HG03565 (cell line): ENCODE results near the gene IGFBP5.

Source experiments
- ATAC-seq: cut with Tn5 transposase; IDR thresholded peaks from one replicate; pipeline ENCODE4 v1.9.1; 2021; ENCODE audit warnings: mild to moderate bottlenecking, moderate library complexity; ENCODE audit not compliant: unreplicated experiment

The IGFBP5 gene

GRCh38 chr2:216648105-216648504 lies 47.2 kb downstream of the IGFBP5 start:
- no peak for ATAC-seq

- ATAC-seq = no peak
Measured at GRCh38 chr2:216646116-216646515, 49.2 kb downstream of the IGFBP5 start.

DNA sequence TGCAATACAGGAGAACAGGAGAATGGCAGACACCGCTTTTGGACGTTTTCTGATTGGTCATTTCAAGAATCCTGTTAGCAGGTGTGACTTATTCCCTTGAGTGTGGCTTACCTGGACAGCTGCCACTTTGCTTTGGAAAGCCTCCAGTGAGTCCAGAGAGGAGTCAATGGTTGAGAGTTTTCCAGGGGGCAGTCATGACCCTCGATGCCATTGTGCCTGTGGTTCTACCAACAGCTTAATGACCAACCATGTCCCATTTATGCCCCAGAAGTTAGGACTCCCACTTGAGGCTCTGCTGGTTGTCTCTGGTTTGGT lies 49.8 kb downstream of the IGFBP5 start:
- ATAC-seq = no peak

DNA sequence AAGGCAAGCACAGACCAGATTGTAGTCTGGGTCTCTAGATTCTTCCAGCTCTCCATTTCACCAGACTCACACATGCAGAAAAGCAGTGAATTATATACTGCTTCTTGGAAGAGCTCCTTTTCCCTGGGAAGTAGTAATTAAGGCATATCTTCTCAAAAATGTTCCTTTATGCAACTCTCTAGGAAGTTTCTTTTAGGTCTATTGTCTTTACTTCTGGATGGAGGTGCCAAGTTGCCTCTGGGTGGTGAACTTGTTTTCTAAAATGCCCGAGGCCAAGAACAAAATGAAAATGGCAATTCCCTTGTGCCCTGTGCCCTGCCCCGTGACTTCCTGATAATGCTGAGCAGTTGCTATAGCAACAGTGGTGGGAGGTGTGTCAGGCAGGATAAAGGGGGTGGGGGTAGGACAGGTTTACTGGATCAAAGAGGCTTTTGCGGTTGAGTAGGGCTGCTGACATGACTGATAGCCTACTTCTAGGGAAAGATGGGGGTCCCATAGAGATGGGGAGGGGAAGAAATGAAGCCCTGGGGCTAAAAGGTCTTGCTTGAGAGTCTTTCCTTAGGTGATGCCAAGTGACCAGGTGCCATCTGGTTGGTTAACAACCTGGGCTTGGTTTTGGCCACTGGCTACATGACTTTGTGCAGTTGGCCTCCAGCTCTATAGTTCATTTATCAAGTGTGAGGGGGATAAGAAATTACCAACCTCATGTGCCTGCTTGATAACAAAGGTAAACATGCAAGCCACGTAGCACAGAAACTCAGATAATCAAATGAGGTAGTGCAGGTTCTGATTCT lies 50.3 kb downstream of the IGFBP5 start:
- ATAC-seq = no peak

- ATAC-seq = no peak
Measured at GRCh38 chr2:216643986-216644659, 51.2 kb downstream of the IGFBP5 start.

GRCh38 chr2:216637472-216637871 lies 57.9 kb downstream of the IGFBP5 start:
- ATAC-seq = no peak

DNA sequence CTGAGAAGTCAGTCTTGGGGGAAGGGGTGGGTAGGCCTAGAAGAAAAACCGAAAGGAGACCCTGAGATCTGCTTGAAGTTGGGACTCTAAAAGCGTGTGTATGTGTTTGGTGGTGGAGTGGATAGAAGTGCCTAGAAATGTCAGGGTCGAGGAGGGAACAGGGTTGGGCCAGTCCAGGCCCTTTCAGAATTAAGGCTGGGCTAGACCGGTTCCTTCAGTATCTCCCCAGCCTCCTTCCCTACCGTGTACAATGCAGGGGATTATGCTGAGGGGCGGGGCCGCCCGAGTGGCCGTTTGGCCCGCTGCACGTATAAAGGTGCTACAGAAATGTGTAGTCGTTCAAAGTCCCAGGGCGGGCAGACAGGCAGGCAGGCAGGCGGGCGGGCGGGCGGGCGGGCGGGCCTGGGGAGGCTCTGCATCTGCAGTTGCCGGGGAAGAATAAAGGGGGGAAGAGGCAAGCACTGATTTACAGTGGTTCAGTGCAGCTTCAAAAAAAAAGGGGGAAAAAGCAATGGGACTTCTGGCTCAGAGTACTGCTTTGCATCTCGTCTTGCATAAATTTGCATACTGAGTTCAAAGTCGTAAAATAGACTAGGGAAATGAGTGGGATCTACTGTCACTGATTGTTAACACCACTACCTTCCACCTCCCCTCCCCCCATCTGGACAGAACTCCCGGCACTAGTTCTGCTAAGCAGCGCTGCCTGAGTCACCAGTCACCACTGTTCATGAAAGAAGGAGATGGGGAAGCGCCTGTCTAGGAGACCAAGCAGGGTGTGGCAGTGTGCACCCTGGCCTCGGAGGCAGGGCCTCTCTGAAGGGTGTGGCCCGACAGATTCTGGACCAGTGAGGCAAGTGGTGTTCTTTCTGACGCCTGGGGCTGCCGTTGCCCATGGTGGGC lies 58.5 kb downstream of the IGFBP5 start:
- no peak for ATAC-seq

- no peak for ATAC-seq
Measured at GRCh38 chr2:216635701-216636550, 59.4 kb downstream of the IGFBP5 start.

DNA sequence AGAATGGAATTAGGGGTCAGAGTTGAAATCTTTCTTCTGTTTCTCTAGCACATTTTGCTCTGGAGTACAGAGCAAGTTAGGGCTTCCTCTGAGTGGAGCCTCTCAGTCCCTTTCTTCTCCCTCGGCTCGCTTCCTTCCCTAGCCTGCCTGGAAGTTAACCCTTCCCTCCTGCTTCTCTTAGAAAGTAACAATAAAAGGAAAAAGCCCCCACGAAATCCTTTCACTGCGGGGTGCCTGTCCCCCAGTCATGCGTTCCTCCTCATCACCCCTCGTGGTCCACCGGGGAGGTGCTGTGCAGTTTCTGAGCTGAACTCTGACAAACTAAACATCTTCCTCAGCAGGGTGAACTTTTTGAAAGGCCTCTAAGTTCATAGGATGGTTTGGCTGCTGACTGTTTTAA lies 60.2 kb downstream of the IGFBP5 start:
- ATAC-seq = no peak

DNA sequence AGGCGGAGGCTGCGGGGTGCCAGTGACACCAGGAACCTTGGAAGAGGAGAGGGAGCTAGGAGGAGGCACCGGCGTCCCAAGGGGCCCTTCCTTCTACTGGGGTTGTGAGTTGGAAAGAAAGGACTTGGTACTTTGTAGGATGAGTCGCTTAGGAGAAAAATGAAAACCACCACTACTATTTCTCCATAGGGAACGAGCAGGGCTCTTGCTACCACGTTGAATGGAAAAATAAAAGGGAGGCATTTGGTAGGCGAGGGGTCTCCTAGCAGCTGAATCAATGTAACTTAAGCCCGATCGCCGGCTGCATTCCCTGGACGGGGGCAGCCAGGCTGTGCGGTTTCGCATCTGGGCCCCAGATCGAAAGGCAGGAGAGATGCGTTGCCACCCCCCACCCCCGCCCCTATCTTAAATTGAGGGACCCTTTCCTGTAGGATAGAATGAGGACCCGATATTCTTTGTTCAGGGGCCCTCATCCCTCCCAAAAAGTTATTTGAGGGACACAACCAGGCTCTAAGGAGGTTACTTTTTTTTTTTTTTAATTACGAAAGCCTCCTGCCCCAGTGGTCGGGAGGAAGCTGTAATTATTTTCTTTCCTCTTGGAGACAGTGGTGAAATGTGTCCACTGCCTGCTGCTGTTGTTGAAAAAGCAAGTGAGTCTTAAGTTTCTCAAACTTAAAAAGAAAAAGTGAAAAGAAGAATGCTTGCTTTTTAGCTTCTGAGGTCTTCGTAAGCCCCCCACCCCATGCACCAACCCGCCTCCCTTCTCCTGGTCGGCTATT lies 60.8 kb downstream of the IGFBP5 start:
- no peak for ATAC-seq

DNA sequence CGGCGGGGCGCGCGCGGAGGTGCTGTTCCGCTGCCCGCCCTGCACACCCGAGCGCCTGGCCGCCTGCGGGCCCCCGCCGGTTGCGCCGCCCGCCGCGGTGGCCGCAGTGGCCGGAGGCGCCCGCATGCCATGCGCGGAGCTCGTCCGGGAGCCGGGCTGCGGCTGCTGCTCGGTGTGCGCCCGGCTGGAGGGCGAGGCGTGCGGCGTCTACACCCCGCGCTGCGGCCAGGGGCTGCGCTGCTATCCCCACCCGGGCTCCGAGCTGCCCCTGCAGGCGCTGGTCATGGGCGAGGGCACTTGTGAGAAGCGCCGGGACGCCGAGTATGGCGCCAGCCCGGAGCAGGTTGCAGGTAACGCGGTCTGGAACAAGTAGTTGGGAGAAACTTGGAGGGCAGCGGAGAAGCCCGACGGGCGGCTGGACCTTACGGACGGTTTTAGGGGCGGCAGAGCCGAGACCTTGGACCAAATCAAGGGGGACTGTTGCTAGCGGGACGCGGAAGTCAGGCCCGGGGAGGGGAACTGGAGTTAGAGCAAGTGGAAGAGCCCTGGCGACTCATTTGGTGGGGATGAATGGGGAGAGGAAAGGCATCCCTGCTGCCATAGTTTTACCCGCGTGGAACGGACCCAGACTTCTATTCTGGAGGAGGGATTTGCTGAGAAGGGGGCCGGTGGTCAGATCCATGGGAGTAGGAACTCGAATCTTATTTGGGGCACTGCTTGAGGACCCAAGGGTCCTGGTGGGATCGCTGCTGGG lies 61.6 kb downstream of the IGFBP5 start:
- ATAC-seq = no peak

GRCh38 chr2:216632952-216633615 lies 62.3 kb downstream of the IGFBP5 start, which contains the start of gene IGFBP2:
TSS of gene IGFBP2 (plus strand) at chr2:216633420. CDS start at chr2:216633524, 104 bp downstream.
- no peak for ATAC-seq

GRCh38 chr2:216632346-216632951 lies 62.9 kb downstream of the IGFBP5 start:
- ATAC-seq = no peak

DNA sequence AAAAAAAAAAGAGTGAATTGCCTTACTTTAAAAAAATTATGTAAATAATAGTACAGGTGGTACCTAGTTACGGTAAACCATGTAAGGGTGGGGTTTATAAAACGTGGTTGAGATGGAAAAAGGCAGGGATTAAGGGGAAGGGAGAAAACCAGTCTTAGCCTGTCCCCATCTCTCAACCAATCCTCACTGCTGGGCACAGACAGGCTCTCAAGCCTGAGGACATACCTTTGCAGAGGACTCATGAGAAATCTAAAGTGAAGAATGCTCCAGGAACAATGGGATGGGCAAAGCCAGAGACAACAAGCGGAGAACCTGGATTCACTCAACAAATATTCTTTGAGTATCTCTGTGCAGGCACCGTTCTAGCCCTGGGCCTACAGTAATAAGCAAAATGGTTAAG lies 65.6 kb downstream of the IGFBP5 start:
- no peak for ATAC-seq

DNA sequence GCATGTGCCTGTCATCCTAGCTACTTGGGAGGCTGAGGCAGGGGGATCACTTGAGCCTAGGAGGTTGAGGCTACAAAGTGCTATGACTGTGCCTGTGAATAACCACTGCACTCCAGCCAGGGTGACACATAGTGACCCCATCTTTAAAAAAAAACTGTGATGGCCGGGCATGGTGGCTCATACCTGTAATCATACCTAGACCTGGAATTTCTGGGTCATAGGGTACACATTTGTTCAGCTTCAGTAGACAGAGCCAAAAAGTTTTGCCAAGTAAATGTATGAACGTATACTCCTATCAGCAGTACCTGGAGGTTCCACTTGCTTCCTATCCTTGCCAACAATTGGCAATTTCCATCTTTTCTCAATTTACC lies 68.5 kb downstream of the IGFBP5 start:
- no peak for ATAC-seq

- ATAC-seq = no peak
Measured at GRCh38 chr2:216626168-216626874, 69.0 kb downstream of the IGFBP5 start.

GRCh38 chr2:216624251-216624650 lies 71.1 kb downstream of the IGFBP5 start:
- no peak for ATAC-seq

DNA sequence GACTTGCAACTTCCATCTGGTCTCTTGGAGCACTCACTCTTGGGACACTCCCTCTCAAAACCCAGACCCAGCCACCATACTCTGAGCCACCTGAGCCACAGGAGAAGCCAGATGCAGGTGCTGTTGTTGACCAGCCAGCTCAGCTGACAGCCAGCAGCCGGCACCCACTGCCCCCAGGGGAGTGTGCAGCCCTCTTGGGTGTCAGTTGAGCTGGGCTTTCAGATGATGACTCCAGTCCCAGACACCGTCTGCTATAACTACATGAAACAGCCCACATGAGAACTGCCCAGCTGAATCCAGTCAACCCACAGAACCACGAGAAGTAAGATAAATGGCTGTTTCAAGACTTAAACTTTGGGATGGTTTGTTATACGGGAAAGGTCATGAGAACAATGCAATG lies 72.8 kb downstream of the IGFBP5 start:
- no peak for ATAC-seq
